22Rv1 (cell line): ENCODE results near the gene ZNF652.

Source experiments
- CTCF ChIP-seq: fragments of 450-650 bp; IDR thresholded peaks from 2 replicates; pipeline ENCODE4 v1.5.1; 2017; ENCODE audit warnings: mild to moderate bottlenecking
- ZFX ChIP-seq: fragments of 450-650 bp; IDR thresholded peaks from 2 replicates; pipeline ENCODE4 v1.6.1; 2017; ENCODE audit warnings: antibody characterized with exemption, borderline replicate concordance

GRCh38 chr17:49378311-49378710 lies 16.3 kb upstream of the ZNF652 start:
- TF ChIP-seq CTCF (no peak), ZFX (no peak)
